Right kidney (tissue), 1 donor: Measurements from ENCODE around the gene ERFL.

Experiments
- DNase-seq: peaks from one replicate; pipeline ENCODE4 v3.0.0-alpha.2; 2016

Gene ERFL

GRCh38 chr19:41859213-41859617 lies 69.0 kb downstream of the ERFL start:
- DNase-seq: no peak
